HT-29 (cell line): Measurements from ENCODE around the gene C2orf81. TPM values are rescaled to one million over a fixed set of nuclear protein-coding genes. Genes with fewer than 3 reads are reported as not detected.

ENCODE experiments used
- DNase-seq: peaks from one replicate; pipeline ENCODE4 v3.0.0-alpha.2; 2015; ENCODE audit warnings: low spot score
- total RNA-seq: library from RNA; depleted of rRNA; stranded (reverse); fragments of >200 nt; shearing (Covaris generic); gene quantifications from 2 replicates; pipeline ENCODE4 v1.2.3, GENCODE V29; 2014

C2orf81 gene
- total RNA-seq, 1 experiment from 2014 or later = 3.2 TPM

DNA sequence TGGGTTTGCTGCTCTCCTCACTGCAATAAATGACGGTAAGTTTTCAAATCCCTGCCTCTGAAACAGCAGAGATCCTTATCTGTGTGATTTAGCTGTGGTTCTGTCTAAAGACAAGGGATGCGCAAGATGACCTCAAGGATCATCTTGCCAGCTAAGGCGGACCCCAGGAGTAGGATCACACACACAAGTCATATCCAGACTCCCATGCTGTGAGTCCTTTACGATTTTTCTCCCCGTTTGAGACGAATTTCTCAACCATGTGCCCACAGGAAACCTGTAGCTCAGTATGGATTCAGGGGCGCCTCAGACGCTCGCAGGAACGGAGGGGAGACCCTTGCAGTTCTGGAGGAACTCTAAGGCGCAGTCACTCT is 30.2 kb downstream of the C2orf81 start:
- peak; percentile 32 for DNase-seq

DNA sequence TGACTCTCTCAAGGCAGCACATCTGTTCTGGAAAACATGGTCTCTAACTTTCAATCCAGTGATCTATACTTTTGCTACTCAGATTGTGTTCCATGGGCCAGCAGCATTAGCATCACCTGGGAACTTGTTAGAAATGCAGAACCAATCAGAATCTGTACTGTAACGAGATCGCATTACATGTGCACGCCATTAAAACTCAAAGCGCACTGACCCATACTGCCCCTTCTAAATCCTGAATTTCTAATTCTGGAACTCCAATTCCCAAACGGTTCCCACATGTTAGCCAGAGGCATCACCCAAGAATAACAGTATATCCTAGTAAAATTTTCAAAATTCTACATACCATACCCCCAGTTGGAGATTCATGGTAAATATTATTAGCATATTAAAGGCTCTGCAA is 30.8 kb downstream of the C2orf81 start:
- DNase-seq = no peak

DNA sequence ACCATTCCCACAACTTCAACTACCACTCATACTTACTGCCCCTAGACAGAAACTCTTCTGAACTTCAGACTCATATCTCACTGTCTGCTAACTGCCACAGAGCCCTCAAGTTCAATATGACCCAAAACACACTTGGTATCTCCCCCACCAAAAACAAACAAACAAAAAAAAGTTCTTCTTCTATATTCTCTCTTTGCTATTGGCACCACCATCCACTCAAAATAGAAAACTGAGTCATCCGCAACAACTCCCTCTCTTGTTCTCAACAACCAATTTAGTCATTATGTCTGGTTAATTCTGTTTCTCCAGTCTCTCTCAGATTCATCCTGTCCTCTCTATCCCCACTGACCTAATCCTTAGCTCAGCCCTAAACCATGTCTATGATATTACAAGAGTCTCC is 34.1 kb downstream of the C2orf81 start:
- no peak for DNase-seq

DNA sequence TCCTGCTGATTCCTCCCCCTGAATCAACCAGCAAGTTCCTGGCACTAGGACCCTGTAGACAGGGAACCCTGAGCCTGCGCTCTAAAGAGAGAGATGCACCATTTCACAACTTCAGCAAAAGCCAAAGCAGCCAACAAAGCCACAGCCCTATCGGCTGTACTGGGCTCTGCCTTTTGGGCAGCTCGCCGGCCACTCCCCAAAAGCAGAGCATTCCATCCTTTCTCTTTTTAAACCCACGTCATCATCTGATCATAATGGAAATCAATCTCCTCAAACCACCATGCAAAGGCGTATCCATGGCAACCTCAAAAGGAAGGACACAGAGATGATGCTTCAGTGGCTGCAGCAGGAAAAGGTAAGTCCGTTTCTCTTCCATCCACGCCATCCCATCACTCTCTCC is 36.0 kb downstream of the C2orf81 start:
- no peak for DNase-seq

DNA sequence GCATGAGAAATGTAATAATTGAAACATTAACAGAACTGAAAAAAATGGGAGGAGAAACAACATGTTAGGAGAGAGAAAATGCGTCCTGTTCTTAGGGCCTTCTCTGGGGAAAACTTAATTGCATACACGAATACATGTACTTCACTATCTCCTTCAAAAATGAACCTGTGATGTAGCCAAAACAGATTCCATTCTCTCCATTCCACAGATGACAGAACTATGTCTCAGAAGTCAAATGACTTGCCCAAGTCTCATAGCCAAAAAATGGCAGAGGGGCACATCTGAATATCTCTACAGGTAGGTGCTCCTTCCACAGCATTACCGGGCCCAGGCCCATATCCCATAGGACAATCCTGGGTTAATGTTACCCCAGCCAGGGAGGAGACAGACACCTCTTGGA is 37.4 kb downstream of the C2orf81 start:
- DNase-seq = no peak

DNA sequence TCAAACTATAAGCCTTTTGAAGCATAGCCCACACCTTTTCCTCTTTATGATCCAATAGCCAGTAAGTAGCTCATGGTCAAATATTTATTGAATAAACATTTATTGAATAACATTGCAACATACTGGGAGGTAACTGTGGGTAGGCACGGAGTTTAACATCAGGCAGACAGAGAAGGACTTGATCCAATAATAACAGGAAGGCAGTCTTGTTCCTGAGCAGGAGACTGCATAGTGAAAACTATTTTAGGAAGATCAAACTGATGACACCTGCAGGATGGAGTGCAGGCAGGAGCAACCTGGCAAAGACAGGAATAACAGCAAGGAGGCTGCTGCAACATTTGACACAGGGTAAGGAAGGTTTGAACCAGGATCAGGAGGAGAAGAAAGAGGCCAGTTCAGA is 38.2 kb downstream of the C2orf81 start:
- no peak for DNase-seq

DNA sequence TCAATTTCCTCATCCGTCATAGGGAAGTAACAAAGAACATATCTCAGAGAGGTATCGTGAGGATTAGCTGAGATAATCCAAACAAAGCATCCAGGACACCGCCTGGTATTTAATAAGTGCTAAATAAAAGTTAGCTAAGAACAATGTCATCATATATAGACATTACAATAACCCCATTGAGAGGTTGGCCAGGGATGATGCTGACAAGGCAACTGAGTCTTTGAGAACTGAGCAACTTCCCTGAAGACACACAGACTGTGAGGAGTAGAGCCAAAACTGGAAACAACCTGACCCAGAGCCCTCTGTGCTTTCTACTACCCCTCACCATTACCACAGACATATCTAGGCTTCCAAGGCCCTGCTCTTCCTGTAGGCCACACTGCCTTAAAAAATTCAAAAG is 39.7 kb downstream of the C2orf81 start:
- DNase-seq = no peak

DNA sequence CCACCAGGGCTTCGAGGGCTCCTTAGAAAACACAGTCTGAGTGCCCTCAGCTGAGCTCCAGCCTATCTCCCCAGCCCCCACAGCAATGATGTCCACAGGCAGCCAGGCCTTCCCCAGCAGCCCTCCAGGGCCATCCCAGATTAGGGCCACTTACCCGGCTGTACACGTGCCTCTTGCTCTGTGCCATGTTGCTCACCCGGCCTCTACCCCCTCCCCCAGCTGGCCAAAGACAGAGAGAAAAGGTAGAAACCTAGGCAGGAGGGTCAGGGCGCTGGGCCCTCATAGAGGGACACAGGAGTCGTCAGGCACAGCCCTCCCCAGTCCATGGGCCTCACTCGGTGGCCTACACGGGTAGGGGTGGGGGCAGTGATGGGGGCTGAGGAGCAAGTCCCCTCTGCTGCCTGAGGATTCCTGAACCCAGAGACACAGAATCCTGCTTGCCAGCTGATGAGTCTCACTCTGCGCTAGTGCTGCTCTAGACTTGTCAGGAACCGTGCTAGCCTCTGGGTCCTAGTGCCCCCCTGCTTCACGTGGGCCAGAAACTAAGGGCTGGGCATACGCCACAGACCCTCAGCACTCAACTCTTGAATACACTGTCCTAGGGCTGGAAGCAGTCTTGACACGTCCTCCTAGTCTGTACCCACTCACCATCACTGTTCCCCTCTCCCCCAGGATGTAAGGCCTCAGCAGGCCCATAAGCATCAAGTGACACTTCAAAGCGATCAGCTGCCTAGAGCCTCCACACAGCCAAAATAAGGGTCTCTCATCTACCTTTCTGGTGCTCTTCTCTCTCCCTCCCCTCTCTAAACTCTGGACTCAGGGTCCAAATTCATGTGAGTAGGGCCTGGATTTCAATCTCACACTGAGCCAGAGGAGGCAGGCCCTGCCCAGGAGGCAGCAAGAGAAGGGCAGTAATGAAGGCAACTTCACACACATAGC is 41.3 kb downstream of the C2orf81 start, which contains the start of gene DCTN1:
DCTN1 (minus strand) TSS at position 461 of the 939 bp plus-strand sequence; CDS start at position 187, 274 bp downstream.
- peak; percentile 12 for DNase-seq

DNA sequence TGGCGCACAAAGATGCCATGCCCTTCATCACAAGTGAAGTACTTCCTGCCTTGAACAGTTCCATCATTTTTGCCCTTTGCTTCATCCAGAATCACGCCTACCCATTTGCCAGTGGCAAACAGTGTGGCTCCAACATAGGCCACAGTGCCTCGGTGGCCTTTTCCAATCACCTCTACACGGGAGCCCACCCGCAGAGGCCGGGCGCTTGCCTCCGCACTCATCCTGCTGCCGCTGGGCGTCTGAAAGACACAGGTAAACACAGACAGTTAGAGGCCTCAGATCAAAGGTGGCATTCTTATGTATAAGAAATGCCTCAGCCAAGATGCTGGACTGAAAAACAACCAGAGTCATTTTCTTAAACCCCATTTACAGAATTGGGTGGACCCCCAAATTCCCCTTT is 43.4 kb downstream of the C2orf81 start:
- no peak for DNase-seq

DNA sequence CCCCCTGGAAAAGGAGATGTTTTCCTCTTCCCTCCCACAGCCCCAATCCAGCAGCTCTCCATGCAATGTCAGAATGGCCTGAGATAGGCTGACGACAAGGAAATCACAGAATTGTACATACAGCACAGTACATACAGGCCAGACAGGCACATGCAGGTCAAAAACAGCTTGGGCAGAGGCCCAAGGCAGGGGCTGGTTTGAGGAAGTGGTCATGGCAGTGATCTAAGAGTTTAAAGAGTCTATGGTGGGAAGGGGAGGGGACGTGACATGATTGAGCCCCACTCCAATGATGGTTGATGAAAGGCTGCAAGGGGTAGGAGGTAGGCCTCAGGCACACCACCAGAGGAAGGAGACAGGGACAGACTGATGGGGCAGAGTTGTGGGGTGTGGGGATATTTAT is 45.6 kb downstream of the C2orf81 start:
- DNase-seq = no peak

DNA sequence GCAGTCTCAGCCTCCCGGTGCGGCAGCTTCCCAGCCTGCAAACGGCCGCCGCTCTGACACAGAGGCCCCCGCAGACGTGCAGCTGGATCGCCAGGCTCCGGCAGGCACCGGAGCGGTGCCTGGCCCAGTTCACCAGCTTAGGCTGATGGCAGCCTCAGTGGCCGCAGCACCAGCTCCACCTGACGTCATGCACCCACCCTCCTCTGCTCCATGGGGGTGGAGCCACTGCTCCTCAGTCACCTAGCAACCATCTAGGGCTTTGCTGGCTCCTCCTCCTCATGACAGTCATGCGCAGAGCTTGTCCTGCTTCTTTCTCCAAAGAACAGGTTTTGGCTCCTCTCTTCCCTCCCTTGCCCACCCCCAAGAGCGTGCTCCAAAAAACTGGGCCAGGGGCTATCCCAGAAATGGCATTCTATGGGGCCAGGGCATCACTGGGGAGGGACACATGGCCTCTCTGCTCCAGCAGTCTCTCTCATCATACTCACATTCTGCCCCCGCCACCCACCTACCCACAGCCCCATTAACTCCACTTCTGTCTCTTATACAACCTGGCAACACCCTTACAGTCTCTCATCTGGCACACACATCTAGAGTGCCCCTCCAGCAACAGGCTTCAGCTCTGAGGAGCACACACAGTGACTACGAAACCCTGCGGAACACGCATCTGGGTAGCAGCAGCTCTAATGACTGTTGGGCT is 46.8 kb downstream of the C2orf81 start:
- DNase-seq = peak; percentile 9

DNA sequence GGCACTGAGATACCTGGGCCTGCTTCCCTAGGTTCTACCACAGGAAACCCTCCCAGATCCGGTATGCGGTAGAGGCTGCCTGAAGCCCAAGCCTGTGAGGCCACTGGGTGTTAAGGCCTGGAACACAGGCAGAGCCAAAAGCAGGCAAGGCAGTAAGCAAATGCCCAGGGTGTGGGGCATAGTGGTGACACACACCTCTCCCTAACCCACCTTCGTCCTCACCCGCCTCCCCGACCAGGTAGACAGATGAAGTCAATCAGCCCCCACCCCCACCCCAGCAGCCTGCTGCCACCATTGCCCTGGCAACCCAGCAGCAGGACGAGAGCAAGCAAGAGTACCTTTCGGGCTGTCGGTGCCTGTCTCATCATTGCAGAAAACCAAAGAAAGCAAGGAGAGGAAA is 47.4 kb downstream of the C2orf81 start:
- no peak for DNase-seq

DNA sequence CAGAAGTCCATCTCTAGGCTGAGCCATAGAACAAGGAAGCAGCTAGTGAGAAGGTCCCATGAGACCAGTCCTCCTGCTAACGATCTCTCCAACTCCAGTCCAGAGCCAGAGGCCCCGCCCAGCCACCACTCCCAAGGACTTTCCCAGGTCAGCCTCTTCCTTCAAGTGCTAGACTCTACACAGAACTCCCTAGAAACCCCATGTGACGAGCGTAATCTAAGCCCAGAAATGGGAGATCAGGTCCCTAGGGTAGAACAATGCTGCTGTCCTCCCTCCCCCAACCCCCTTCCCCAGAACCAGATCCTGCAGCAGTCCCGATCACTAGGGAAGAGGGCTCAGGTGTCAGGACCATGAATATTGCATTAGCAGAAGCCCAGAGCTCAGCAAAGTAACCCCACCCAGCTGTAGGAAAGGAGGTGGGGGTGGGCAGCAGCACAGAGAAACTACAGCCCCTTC is 48.2 kb downstream of the C2orf81 start:
- no peak for DNase-seq

DNA sequence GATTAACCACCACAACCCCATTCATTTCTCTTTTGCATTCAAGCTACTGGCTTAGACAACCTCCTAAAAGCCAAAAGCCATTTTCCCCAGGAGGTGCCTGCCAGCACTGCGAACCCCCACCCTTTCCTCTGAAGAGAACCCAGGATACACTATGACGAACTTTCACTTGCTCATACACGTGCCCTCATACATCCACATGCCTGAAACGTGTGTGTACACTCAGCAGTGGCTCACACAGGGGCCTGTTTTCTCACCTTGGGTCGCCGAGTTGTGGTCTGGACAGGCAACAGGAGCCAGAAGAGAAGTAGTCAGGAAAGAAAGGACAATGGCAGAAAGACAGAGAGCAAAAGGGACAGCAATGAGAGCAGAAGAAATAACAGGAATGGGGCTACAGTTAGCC is 48.7 kb downstream of the C2orf81 start:
- DNase-seq = no peak

DNA sequence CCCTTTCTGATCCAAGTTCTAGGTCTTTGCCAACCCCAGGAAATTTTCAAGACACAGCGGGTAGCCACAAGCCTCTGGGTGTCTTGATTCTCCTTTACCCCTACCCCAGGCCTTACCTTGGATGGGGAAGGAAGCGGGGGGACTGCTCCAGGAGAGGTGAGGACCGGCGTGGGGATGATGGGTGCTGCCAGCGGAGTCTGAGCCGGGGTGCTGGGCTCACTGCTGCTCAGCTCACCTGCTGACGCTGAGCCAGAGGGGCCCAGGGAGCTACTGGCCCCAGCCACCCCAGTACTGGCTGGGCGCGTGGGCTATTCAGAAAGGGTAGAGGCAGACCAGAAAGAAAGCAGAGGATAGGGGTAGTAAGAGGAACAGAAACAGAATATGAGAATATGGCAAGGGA is 50.0 kb downstream of the C2orf81 start:
- no peak for DNase-seq

DNA sequence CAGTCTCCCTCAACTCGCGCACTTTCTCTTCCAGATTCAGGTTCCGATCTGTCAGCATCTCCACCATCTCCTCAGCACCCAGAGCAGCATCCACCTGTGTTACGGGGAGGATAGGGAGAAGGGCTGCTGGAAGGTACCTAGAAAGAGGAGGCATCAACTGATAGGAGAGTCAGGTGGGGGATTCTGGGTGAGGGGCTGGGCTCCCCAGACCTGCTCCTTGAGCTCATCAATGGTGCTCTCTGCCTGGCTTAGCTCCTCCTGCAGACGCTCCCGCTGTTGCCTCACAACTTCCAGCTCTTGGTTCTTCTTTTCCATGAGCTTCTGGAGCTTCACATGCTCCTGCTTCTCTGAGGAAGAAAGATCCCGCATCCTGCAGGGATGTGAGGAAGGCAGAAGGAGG is 51.4 kb downstream of the C2orf81 start:
- no peak for DNase-seq

DNA sequence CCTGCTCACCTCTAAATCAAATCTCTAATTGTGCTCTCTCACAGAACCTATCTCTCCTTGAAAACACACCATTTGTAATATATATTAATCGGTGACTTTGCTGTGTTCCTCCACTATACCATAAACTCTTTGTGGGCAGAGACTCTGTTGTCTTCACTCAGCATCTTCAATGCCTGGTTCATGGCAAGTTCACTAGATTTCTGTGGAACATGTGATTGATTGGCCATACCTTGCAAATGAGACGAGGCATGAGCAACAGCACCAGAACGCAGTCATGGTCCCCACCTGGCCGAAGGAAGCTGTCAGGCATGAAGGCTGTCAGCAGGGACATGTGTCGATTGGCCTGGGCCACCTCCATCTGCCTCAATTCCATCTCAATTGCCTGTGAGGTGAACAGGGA is 52.9 kb downstream of the C2orf81 start:
- DNase-seq = no peak

DNA sequence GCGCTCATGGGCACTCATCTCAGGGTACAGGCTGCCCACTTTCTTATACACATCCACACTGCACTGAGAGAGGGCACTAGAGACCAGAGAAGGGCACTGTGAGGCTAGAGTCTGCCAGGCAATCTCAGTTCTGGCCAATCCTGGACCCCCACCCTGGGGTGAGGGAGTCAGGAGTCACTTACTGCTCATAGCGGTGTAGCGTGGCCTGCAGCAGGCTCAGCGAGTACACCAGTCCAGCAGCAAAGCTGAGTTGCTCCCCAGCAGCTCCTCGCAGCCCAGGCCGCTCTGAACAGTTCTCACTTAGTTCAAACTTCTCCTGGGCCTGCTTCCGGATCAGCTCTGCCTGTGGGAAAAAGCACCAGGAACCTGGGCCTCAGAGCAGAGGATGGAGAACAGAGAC is 53.6 kb downstream of the C2orf81 start:
- no peak for DNase-seq

DNA sequence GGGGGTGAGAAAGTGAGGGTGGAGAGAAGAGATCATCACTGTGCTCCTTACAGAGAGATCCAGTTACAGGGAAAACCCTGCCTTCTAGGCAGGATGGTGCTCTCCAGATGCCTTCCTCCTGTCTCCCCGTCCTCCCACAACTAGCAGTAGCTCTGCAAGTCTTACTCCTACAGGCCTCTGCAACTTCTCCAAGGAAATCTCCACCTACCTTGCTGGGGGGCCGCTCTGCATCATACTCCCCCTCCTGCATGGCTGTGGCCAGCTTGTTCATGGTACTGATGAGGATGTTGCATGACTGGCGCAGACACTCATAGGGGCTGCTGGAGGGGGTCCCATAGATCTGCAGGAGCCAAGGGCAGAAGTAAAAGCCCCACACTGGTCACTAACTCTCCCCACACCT is 55.4 kb downstream of the C2orf81 start:
- DNase-seq = no peak

DNA sequence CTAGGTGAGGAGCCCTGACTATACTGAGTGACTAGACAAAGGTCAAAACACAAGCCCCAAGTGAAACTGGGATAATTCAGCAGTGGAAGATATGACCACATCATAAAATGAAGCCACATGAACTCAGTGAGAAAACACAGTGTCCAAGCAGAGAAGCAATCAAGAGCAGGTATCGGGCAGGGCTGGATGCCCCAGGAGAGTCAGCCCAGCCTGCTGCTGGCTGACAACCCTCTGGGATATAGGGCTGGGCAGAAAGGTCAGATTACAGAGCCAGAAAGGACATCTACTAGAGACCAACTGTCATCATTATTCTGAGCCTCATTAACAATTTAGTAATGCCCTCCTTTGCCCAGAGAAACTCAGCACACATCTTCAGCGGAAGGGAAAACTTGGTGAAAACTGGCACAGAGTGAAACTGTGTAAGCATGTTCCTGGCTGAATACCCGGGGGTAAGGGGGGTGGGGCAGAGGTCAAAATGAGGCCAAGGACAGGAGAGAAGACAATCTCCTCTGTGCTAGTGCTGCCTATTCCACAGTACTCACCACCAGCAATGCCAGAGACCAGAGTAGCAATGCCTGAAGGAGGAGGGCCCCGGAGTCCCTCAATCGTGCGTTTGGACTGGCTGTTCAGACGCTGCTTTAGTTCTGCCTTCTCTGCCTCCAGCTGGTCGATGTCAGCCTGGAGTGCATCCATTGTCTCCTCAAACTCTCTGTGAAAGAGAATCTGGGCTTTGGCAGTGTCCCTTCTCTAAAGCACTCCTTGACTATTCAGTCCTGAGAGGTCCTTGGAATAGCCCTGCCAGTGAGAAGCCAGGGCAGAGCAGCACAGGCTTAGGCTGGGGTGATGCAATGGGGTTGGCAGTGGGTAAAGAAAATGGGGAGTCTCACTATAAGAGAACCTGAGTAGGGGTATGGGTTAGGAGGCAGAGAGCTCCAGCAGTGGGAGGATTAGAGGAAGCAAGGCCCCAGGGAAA is 56.6 kb downstream of the C2orf81 start:
- DNase-seq = no peak
